Natural killer cell treated with Interleukin-12 subunit alpha and Interleukin-12 subunit beta and Interleukin-15 and Interleukin-18, amount 100 ng/mL, for 72 hours (primary cell): Measurements from ENCODE around the gene CLIC4. TPM values are rescaled to one million over a fixed set of nuclear protein-coding genes. Genes with fewer than 3 reads are reported as not detected.
"Not testable (repeated sequence)": the region's sequence is repeated elsewhere in the genome, so short reads cannot be mapped to it uniquely, and the experiment has no call there.

ENCODE experiments used
- ATAC-seq, 2 donors: fragments of 150-1000 bp; cut with Tn5 transposase in 1 of 2; sonication (Bioruptor Pico), chemical (Tn5 transposase) in 1 of 2; 2 replicates each; pipeline ENCODE4 v1.10.0; 2021
- DNase-seq: peaks from one replicate; pipeline ENCODE4 v3.0.0; 2022; ENCODE audit warnings: low spot score
- H3K27ac Mint-ChIP-seq, 2 donors: 1 replicate in 1 of 2; 2 replicates in 1 of 2; pipeline ENCODE4 v1.8.0; 2022; ENCODE audit warnings: mixed read lengths in 2 of 2, mild to moderate bottlenecking in 1 of 2, moderate library complexity in 1 of 2
- H3K27me3 Mint-ChIP-seq, 2 donors: 1 replicate in 1 of 2; 2 replicates in 1 of 2; pipeline ENCODE4 v1.8.0; 2022; ENCODE audit warnings: mixed read lengths in 2 of 2
- H3K36me3 Mint-ChIP-seq: one replicate; pipeline ENCODE4 v1.8.0; 2022; ENCODE audit warnings: mixed read lengths
- H3K4me1 Mint-ChIP-seq, 2 donors: 1 replicate in 1 of 2; 2 replicates in 1 of 2; pipeline ENCODE4 v1.8.0; 2022; ENCODE audit warnings: low read depth in 2 of 2, mixed read lengths in 2 of 2, mild to moderate bottlenecking in 1 of 2
- H3K4me3 Mint-ChIP-seq: one replicate; pipeline ENCODE4 v1.8.0; 2022; ENCODE audit warnings: mixed read lengths
- H3K9me3 Mint-ChIP-seq: 2 replicates; pipeline ENCODE4 v1.8.0; 2022; ENCODE audit warnings: mixed read lengths
- total RNA-seq, 2 donors: library from RNA; stranded (reverse); gene quantifications; one replicate each; pipeline ENCODE4 v1.2.3, GENCODE V29; 2022

Gene CLIC4
- total RNA-seq, 2 donors from 2014 or later = 11.0 to 14.0 TPM

- Mint-ChIP-seq H3K27me3 (no peaks in the 10 kb centered on the region), H3K36me3 (no peaks in the 10 kb centered on the region), H3K4me3 (no peak overlapping the region), H3K27ac (no peak overlapping the region), H3K4me1 (no peaks in the 10 kb centered on the region), H3K9me3 (no peaks in the 10 kb centered on the region)
- ATAC-seq (no peak), DNase-seq (no peak)
Measured at GRCh38 chr1:24765308-24765988, 20.2 kb downstream of the CLIC4 start.

DNA sequence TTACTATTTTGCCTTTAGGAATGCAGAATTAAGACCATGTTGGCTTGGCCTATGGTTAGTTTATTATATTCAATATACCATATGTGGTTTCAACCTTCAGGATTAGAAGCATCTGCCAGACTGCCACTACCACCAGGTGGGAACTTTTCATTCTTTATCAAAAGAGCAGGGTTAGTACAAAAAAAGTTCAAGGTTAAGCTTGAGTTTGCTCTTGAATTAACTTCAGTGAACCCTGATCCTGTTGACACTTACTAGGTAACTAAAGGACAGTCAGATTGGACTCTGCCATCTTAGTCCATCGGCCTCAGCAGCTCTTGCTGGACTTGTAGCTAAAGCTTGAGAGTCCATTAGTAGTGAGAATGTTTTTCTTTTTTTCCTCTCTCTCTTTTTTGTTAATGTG is 22.1 kb downstream of the CLIC4 start:
- Mint-ChIP-seq H3K27me3 (no peaks in the 10 kb centered on the region), H3K4me1 (no peaks in the 10 kb centered on the region), H3K9me3 (no peaks in the 10 kb centered on the region), H3K4me3 (no peak overlapping the region), H3K27ac (no peak overlapping the region), H3K36me3 (no peaks in the 10 kb centered on the region)
- DNase-seq = no peak
- ATAC-seq = no peak

- no peaks in the 10 kb centered on the region for H3K36me3 Mint-ChIP-seq
- no peaks in the 10 kb centered on the region for H3K4me1 Mint-ChIP-seq
- H3K27ac Mint-ChIP-seq = no peak overlapping the region
- ATAC-seq (no peak), DNase-seq (no peak)
- no peaks in the 10 kb centered on the region for H3K27me3 Mint-ChIP-seq
- H3K4me3 Mint-ChIP-seq = no peak overlapping the region
- H3K9me3 Mint-ChIP-seq = no peaks in the 10 kb centered on the region
Measured at GRCh38 chr1:24768873-24769605, 23.8 kb downstream of the CLIC4 start.

GRCh38 chr1:24769656-24770651 is 24.7 kb downstream of the CLIC4 start:
- Mint-ChIP-seq H3K27ac (no peak overlapping the region), H3K9me3 (no peaks in the 10 kb centered on the region), H3K27me3 (no peaks in the 10 kb centered on the region), H3K4me3 (no peak overlapping the region), H3K36me3 (no peaks in the 10 kb centered on the region), H3K4me1 (no peaks in the 10 kb centered on the region)
- DNase-seq = no peak
- no peak for ATAC-seq

GRCh38 chr1:24770881-24771280 is 25.6 kb downstream of the CLIC4 start:
- H3K4me1 Mint-ChIP-seq = no peaks in the 10 kb centered on the region
- ATAC-seq = no peak
- no peaks in the 10 kb centered on the region for H3K27me3 Mint-ChIP-seq
- no peaks in the 10 kb centered on the region for H3K9me3 Mint-ChIP-seq
- H3K4me3 Mint-ChIP-seq = no peak overlapping the region
- H3K27ac Mint-ChIP-seq = no peak overlapping the region
- no peak for DNase-seq
- no peaks in the 10 kb centered on the region for H3K36me3 Mint-ChIP-seq

- ATAC-seq (no peak), DNase-seq (no peak)
- no peaks in the 10 kb centered on the region for H3K4me1 Mint-ChIP-seq
- no peaks in the 10 kb centered on the region for H3K27me3 Mint-ChIP-seq
- no peaks in the 10 kb centered on the region for H3K9me3 Mint-ChIP-seq
- H3K4me3 Mint-ChIP-seq = no peak overlapping the region
- no peaks in the 10 kb centered on the region for H3K36me3 Mint-ChIP-seq
- H3K27ac Mint-ChIP-seq = no peak overlapping the region
Measured at GRCh38 chr1:24771574-24771973, 26.3 kb downstream of the CLIC4 start.

DNA sequence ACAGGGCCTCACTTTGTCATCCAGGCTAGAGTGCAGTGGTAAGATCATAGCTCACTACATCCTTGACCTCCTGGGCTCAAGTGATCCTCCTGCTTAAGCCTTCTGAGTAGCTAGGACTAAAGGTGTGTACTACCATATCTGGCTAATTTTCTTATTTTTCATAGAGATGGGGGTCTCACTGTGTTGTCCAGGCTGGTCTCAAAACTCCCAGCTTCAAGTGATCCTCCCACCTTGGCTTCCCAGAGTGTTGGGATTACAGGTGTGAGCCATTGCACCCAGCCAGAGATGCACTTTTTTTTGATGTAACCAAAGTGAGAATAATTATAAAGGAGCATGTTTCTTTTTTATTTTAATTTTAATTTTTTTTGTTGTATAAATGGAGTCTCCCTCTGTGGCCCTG is 28.4 kb downstream of the CLIC4 start:
- Mint-ChIP-seq H3K9me3 (no peaks in the 10 kb centered on the region), H3K4me3 (no peak overlapping the region), H3K27me3 (no peaks in the 10 kb centered on the region), H3K27ac (no peak overlapping the region), H3K36me3 (no peaks in the 10 kb centered on the region), H3K4me1 (no peaks in the 10 kb centered on the region)
- ATAC-seq = no peak
- no peak for DNase-seq

- H3K27me3 Mint-ChIP-seq = no peaks in the 10 kb centered on the region
- no peaks in the 10 kb centered on the region for H3K36me3 Mint-ChIP-seq
- ATAC-seq (no peak), DNase-seq (no peak)
- peaks cover 0 to 1% of the 10 kb centered on the region in 2 donors for H3K4me1 Mint-ChIP-seq
- no peak overlapping the region for H3K27ac Mint-ChIP-seq
- no peak overlapping the region for H3K4me3 Mint-ChIP-seq
- no peaks in the 10 kb centered on the region for H3K9me3 Mint-ChIP-seq
Measured at GRCh38 chr1:24775348-24775747, 30.1 kb downstream of the CLIC4 start.

GRCh38 chr1:24775916-24776315 is 30.7 kb downstream of the CLIC4 start:
- Mint-ChIP-seq H3K9me3 (no peaks in the 10 kb centered on the region), H3K4me1 (peaks cover 0 to 4% of the 10 kb centered on the region in 2 donors), H3K4me3 (no peak overlapping the region), H3K36me3 (no peaks in the 10 kb centered on the region), H3K27me3 (no peaks in the 10 kb centered on the region), H3K27ac (no peak overlapping the region)
- no peak for ATAC-seq
- DNase-seq = no peak

DNA sequence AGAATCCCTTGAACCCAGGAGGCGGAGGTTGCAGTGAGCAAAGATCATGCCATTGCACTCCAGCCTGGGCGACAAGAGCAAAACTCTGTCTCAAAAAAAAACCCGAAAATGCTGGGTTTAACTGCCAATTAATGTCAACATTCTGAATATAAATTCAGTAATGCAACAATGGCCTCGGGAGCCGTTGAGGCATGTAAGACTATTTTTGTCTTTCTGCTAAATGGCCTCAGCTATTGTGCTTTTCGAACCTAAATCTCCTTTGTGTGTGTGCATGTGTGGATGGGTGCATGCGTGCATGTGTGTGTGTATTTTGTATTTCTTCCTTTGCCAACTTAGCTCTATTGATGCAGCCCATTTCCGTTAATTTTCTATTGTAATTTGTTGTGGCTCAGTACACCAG is 31.6 kb downstream of the CLIC4 start:
- Mint-ChIP-seq H3K4me3 (no peak overlapping the region), H3K36me3 (no peaks in the 10 kb centered on the region), H3K4me1 (peaks cover 0 to 4% of the 10 kb centered on the region in 2 donors), H3K27me3 (no peaks in the 10 kb centered on the region), H3K9me3 (no peaks in the 10 kb centered on the region), H3K27ac (no peak overlapping the region)
- ATAC-seq (no peak), DNase-seq (no peak)

DNA sequence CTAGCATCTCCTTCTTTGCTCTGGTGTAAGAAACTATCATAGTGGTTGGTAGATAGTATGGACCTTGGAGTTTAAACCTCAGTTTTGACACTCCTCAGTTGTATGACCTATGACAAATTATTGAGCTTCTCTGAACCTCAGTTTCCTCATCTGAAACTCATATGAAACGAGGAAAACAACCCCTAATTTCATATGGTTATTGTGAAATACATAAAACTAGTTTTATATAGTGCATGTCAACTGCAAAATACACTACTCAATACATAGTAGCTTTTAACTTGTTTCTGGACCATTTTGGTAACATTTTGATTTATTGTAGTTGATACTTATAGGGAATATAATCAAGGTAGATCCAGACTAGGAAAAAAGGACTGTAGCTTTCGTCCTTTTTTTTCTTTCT is 32.9 kb downstream of the CLIC4 start:
- peaks cover 0 to 4% of the 10 kb centered on the region in 2 donors for H3K4me1 Mint-ChIP-seq
- no peak for DNase-seq

GRCh38 chr1:24779199-24779598 is 34.0 kb downstream of the CLIC4 start:
- not testable (repeated sequence) for ATAC-seq, H3K36me3 Mint-ChIP-seq, H3K27me3 Mint-ChIP-seq, H3K27ac Mint-ChIP-seq, H3K9me3 Mint-ChIP-seq, DNase-seq, H3K4me3 Mint-ChIP-seq, H3K4me1 Mint-ChIP-seq

More for the DNA sequence above, 32.9 kb downstream of the CLIC4 start:
- Mint-ChIP-seq H3K27ac (no peak overlapping the region), H3K36me3 (no peaks in the 10 kb centered on the region), H3K27me3 (no peaks in the 10 kb centered on the region), H3K4me3 (no peak overlapping the region), H3K9me3 (no peaks in the 10 kb centered on the region)
- no peak for ATAC-seq

DNA sequence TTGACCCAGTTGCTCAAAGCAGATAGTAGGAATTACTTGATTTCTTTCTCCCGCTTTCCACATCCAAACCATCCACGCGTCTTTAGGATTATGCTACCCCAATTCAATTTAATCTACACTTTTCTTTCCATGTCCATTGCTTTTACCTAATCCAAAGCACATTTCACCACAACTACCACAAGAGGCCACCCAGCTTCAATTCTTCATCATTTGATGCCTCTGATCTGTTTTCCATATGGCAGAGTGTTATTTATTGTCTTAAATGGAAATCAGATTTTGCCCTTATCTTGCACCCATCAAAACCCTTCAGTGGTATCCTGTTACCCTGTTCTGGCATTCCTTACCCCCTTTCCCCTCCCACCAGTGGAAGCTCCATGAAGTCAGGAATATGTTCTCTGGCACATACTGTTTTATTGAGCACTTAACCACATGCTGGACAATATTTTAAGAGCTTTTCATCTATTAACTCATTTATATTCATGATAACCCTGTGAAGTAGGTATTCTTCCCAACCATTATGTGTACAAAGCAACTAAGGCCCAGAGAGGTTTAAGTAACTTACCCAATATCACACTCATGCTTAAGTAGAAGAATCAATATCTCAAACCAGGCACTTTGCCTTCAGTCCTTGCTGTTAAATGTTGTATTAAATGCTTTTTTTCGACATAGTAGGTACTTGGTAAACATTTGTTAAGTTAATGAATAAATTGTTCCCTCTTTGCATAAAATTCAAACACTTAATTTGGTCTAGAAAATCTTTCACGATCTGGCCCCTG is 34.6 kb downstream of the CLIC4 start:
- Mint-ChIP-seq H3K9me3 (no peaks in the 10 kb centered on the region), H3K36me3 (no peaks in the 10 kb centered on the region), H3K4me1 (peaks cover 0 to 4% of the 10 kb centered on the region in 2 donors), H3K4me3 (no peak overlapping the region), H3K27me3 (no peaks in the 10 kb centered on the region), H3K27ac (no peak overlapping the region)
- DNase-seq (no peak), ATAC-seq (no peak)
